Astrocyte (in vitro differentiated cells and primary cell): ENCODE data around the gene GGACT. TPM values are rescaled to one million over a fixed set of nuclear protein-coding genes. Genes with fewer than 3 reads are reported as not detected.
A peak's percentile ranks its signal among the peaks of the same experiment; 100 is the strongest.

Experiments used
- DNase-seq: peaks from one replicate; pipeline ENCODE4 v3.0.0-alpha.2; 2010; ENCODE audit warnings: low read depth
- FAIRE-seq: peaks from 2 replicates; lab custom pipeline; 2011; peaks lifted over from hg19 to GRCh38; lab: Jason Lieb, UNC
- H2AFZ ChIP-seq: 2 replicates; pipeline ENCODE4 v1.6.0; 2012; ENCODE audit warnings: low read depth, low read length, inconsistent platforms
- H3K27ac ChIP-seq: 2 replicates; pipeline ENCODE4 v1.5.1; 2011; ENCODE audit warnings: low read depth, low read length, inconsistent platforms
- H3K27me3 ChIP-seq: 2 replicates; pipeline ENCODE4 v1.6.0; 2011; ENCODE audit warnings: low read length, inconsistent platforms; ENCODE audit not compliant: insufficient read depth
- H3K36me3 ChIP-seq: 2 replicates; pipeline ENCODE4 v1.5.1; 2011; ENCODE audit warnings: low read length, inconsistent platforms; ENCODE audit not compliant: insufficient read depth
- H3K4me1 ChIP-seq: 2 replicates; pipeline ENCODE4 v1.5.1; 2011; ENCODE audit warnings: low read length, inconsistent platforms; ENCODE audit not compliant: insufficient read depth
- H3K4me2 ChIP-seq: 2 replicates; pipeline ENCODE4 v1.6.0; 2012; ENCODE audit warnings: low read length, inconsistent platforms
- H3K4me3 ChIP-seq: 2 replicates; pipeline ENCODE4 v1.5.1; 2011; ENCODE audit warnings: low read depth, mild to moderate bottlenecking, low read length, inconsistent platforms; ENCODE audit not compliant: insufficient read depth
- H3K79me2 ChIP-seq: 2 replicates; pipeline ENCODE4 v1.6.0; 2012; ENCODE audit warnings: mild to moderate bottlenecking, low read length, inconsistent platforms; ENCODE audit not compliant: insufficient read depth
- H3K9ac ChIP-seq: 2 replicates; pipeline ENCODE4 v1.6.0; 2012; ENCODE audit warnings: mild to moderate bottlenecking, low read length, inconsistent platforms
- H3K9me3 ChIP-seq: 2 replicates; pipeline ENCODE4 v1.5.1; 2012; ENCODE audit warnings: low read depth, mild to moderate bottlenecking, low read length, inconsistent platforms; ENCODE audit not compliant: insufficient read depth
- H4K20me1 ChIP-seq: 2 replicates; pipeline ENCODE4 v1.6.0; 2012; ENCODE audit warnings: low read length, inconsistent platforms; ENCODE audit not compliant: insufficient read depth
- H3K27ac Mint-ChIP-seq: one replicate; pipeline ENCODE4 v1.8.0; 2021; ENCODE audit warnings: mild to moderate bottlenecking, mixed read lengths; ENCODE audit not compliant: unreplicated experiment
- H3K27me3 Mint-ChIP-seq: one replicate; pipeline ENCODE4 v1.8.0; 2021; ENCODE audit warnings: low read depth, mixed read lengths; ENCODE audit not compliant: unreplicated experiment
- H3K36me3 Mint-ChIP-seq: one replicate; pipeline ENCODE4 v1.8.0; 2021; ENCODE audit warnings: low read depth, mixed read lengths; ENCODE audit not compliant: unreplicated experiment
- H3K4me1 Mint-ChIP-seq: one replicate; pipeline ENCODE4 v1.8.0; 2021; ENCODE audit warnings: low read depth, mixed read lengths; ENCODE audit not compliant: unreplicated experiment
- H3K4me3 Mint-ChIP-seq: one replicate; pipeline ENCODE4 v1.8.0; 2021; ENCODE audit warnings: mild to moderate bottlenecking, moderate library complexity, mixed read lengths; ENCODE audit not compliant: unreplicated experiment
- H3K9me3 Mint-ChIP-seq: one replicate; pipeline ENCODE4 v1.8.0; 2021; ENCODE audit warnings: mild to moderate bottlenecking, mixed read lengths; ENCODE audit not compliant: unreplicated experiment
- EZH2 ChIP-seq: IDR thresholded peaks from 2 replicates; pipeline ENCODE4 v1.6.1; 2012; ENCODE audit warnings: mild to moderate bottlenecking, low read length, inconsistent platforms; ENCODE audit not compliant: insufficient read depth
- total RNA-seq: library from RNA; stranded (reverse); gene quantifications from 2 replicates; pipeline ENCODE4 v1.2.1, GENCODE V29; 2021
- TF ChIP-seq, protein P1 (sequence below): IDR thresholded peaks from 2 replicates; pipeline ENCODE4 v1.5.1; 2011; ENCODE audit warnings: low read depth, mild to moderate bottlenecking, inconsistent platforms, low read length, moderate library complexity; ENCODE audit not compliant: insufficient read depth

Gene GGACT
- total RNA-seq, 1 donor from 2014 or later, result 7.7 TPM

DNA sequence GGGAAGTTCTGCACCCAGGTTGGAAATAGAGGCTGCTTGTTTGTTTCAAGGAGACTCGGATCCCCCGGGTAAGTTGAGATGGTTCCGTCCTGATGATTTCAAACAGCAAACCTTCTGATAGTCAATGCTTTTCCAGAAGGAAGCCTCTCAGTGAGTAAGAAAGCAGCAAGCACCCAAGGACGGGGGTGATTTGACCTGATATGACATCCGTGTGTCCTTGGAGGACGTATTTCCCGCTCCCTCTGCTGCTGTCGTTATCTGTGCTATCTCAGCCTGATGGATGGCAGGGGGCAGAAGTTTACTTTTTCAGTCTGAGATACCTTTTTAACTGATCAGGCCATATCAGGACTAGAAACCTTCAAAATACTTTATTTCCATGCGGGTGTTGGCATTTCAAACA is 5.7 kb upstream of the GGACT start:
- Histone ChIP-seq H2AFZ (no peak overlapping the region), H3K27me3 (no peaks in the 10 kb centered on the region), H3K79me2 (no peaks in the 10 kb centered on the region), H3K4me3 (no peak overlapping the region), H3K4me1 (no peaks in the 10 kb centered on the region), H3K9ac (no peak overlapping the region), H3K4me2 (no peak overlapping the region), H3K27ac (no peak overlapping the region), H3K9me3 (no peaks in the 10 kb centered on the region), H4K20me1 (no peaks in the 10 kb centered on the region), H3K36me3 (no peaks in the 10 kb centered on the region)
- DNase-seq, result no peak
- H3K36me3 Mint-ChIP-seq, result no peaks in the 10 kb centered on the region
- no peaks in the 10 kb centered on the region for H3K9me3 Mint-ChIP-seq
- peaks cover 7% of the 10 kb centered on the region for H3K27me3 Mint-ChIP-seq
- no peak for FAIRE-seq
- no peak overlapping the region for H3K4me3 Mint-ChIP-seq
- no peak overlapping the region for H3K27ac Mint-ChIP-seq
- TF ChIP-seq, protein P1, sequence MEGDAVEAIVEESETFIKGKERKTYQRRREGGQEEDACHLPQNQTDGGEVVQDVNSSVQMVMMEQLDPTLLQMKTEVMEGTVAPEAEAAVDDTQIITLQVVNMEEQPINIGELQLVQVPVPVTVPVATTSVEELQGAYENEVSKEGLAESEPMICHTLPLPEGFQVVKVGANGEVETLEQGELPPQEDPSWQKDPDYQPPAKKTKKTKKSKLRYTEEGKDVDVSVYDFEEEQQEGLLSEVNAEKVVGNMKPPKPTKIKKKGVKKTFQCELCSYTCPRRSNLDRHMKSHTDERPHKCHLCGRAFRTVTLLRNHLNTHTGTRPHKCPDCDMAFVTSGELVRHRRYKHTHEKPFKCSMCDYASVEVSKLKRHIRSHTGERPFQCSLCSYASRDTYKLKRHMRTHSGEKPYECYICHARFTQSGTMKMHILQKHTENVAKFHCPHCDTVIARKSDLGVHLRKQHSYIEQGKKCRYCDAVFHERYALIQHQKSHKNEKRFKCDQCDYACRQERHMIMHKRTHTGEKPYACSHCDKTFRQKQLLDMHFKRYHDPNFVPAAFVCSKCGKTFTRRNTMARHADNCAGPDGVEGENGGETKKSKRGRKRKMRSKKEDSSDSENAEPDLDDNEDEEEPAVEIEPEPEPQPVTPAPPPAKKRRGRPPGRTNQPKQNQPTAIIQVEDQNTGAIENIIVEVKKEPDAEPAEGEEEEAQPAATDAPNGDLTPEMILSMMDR, result no peak
- TF ChIP-seq EZH2, result no peak
- no peaks in the 10 kb centered on the region for H3K4me1 Mint-ChIP-seq

GRCh38 chr13:100589178-100589725 is 663 bp upstream of the GGACT start:
- Histone ChIP-seq H3K36me3 (no peaks in the 10 kb centered on the region), H3K4me1 (peaks cover 8% of the 10 kb centered on the region), H3K27ac (no peak overlapping the region), H3K9ac (no peak overlapping the region), H3K9me3 (no peaks in the 10 kb centered on the region), H2AFZ (peak overlapping the region; percentile 91), H3K4me2 (peak overlapping the region; percentile 89), H3K79me2 (no peaks in the 10 kb centered on the region), H3K4me3 (no peak overlapping the region), H3K27me3 (no peaks in the 10 kb centered on the region), H4K20me1 (no peaks in the 10 kb centered on the region)
- H3K27me3 Mint-ChIP-seq, result peaks cover 3% of the 10 kb centered on the region
- peak overlapping the region; percentile 44 for H3K27ac Mint-ChIP-seq
- peaks cover 3% of the 10 kb centered on the region for H3K4me1 Mint-ChIP-seq
- FAIRE-seq (no peak), DNase-seq (no peak)
- TF ChIP-seq, protein P1, result no peak
- no peak for TF ChIP-seq EZH2
- H3K4me3 Mint-ChIP-seq, result peak overlapping the region; percentile 87
- no peaks in the 10 kb centered on the region for H3K36me3 Mint-ChIP-seq
- no peaks in the 10 kb centered on the region for H3K9me3 Mint-ChIP-seq

- Mint-ChIP-seq H3K9me3 (peaks cover 12% of the 10 kb centered on the region), H3K27ac (no peak overlapping the region), H3K4me3 (no peak overlapping the region), H3K27me3 (no peaks in the 10 kb centered on the region), H3K4me1 (peaks cover 3% of the 10 kb centered on the region), H3K36me3 (peaks cover 10% of the 10 kb centered on the region)
- H3K4me1 ChIP-seq, result peaks cover 8% of the 10 kb centered on the region
- DNase-seq, result peak; percentile 84
- H3K4me3 ChIP-seq, result no peak overlapping the region
- no peaks in the 10 kb centered on the region for H3K79me2 ChIP-seq
- H3K27ac ChIP-seq, result no peak overlapping the region
- H3K9ac ChIP-seq, result no peak overlapping the region
- no peak for TF ChIP-seq EZH2
- TF ChIP-seq, protein P1, result no peak
- no peaks in the 10 kb centered on the region for H3K27me3 ChIP-seq
- no peaks in the 10 kb centered on the region for H3K36me3 ChIP-seq
- H3K9me3 ChIP-seq, result no peaks in the 10 kb centered on the region
- H2AFZ ChIP-seq, result no peak overlapping the region
- no peak overlapping the region for H3K4me2 ChIP-seq
- H4K20me1 ChIP-seq, result no peaks in the 10 kb centered on the region
- FAIRE-seq, result no peak
Observed at GRCh38 chr13:100584896-100585295, 3.7 kb downstream of the GGACT start.
